Astrocyte of the cerebellum (primary cell): ENCODE results near the gene RUFY1.

Experiments used
- DNase-seq: peaks from one replicate; pipeline ENCODE4 v3.0.0-alpha.2; 2011; ENCODE audit warnings: low read depth
- H3K4me3 ChIP-seq: 2 replicates; pipeline ENCODE4 v1.5.1; 2011; ENCODE audit warnings: mild to moderate bottlenecking, low read depth, low read length, moderate library complexity
- CTCF ChIP-seq: IDR thresholded peaks from 2 replicates; pipeline ENCODE4 v1.5.1; 2012; ENCODE audit warnings: low read length, low read depth, moderate library complexity, mild to moderate bottlenecking; ENCODE audit errors: missing control alignments
- in situ Hi-C: cut with HindIII; loops from 2 replicates; pipeline ENCODE4 v1.10.0; 2017; ENCODE audit warnings: low sequenced_read_pairs

Gene RUFY1

DNA sequence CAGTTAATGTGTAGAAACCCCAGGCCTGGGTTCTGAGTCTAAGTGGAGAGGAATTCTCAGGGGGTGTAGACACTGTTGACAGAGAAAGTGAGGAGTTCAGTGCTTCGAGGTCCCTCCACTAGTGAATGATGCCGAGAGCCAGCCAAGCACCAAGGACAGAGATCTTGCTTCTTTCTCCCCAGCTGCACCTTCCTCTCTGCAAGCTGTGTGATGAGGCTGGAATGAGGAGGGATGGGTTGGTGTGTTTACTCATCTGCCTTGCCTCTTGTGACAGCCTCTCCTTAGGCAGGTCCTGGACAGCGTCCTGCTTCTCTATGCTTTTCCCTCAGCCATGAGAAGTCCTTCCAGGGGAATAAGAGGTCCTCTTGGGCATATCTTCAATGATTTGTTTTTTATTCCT is 37.8 kb downstream of the RUFY1 start:
- TF ChIP-seq CTCF, result no peak
- H3K4me3 ChIP-seq, result no peak overlapping the region
- in situ Hi-C loops, result no loop called here
- no peak for DNase-seq

DNA sequence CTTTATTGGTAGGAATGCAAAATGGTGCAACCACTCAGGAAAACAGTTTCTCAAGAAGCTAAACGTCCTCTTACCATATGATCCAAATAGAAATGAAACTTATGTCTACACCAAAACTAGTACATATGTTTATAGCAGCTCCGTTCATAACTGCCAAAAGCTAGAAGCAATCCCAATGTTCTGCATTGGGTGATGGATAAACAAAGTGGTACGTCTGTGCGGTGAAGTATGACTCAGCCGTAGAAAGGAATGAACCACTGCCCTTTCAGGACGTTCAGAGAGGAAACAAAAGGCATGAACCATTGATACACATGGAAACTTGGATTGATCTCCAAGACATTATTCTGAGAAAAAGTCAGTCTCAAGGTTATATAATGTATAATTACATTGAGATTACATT is 45.6 kb downstream of the RUFY1 start:
- DNase-seq, result peak; percentile 44
- H3K4me3 ChIP-seq, result no peak overlapping the region
- in situ Hi-C loops, result no loop called here
- TF ChIP-seq CTCF, result no peak

DNA sequence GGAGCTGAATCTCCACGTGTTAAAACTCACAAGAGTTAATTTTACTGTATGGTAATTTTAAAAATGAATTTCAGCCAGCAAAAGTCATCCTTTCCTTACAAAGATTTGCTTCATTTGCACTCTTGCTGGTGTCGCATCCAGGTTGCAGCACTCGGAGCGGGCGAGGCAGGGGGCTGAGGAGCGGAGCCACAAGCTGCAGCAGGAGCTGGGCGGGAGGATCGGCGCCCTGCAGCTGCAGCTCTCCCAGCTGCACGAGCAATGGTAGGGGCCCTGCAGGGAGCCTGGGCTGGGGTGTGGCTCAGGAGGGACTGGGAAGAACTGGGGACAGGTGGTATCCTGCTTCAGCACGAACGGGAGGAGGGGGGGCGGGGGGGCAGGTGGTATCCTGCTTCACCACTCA is 46.1 kb downstream of the RUFY1 start:
- no peak for TF ChIP-seq CTCF
- in situ Hi-C loops, result no loop called here
- DNase-seq, result no peak
- no peak overlapping the region for H3K4me3 ChIP-seq

DNA sequence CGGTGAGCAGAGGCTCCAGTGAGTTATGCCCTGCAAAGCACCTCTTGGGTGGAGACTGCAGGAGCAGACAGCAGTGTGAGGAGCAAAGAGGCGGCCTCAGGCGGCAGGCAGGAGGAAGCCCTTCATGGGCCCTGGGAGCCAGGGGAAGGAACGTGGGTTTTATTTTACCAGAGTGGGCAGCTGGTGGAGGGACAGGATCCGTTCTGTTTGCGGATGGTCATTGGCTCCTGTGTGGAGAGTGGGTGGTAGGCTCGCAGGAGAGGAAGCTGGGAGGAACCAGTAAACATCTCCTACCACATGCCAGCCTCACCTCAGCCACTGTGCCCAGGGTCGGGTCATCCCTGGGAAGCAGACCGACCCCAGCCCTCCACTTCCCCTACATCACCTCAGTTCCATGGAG is 48.7 kb downstream of the RUFY1 start:
- in situ Hi-C loops, result no loop called here
- DNase-seq, result no peak
- H3K4me3 ChIP-seq, result no peak overlapping the region
- no peak for TF ChIP-seq CTCF

DNA sequence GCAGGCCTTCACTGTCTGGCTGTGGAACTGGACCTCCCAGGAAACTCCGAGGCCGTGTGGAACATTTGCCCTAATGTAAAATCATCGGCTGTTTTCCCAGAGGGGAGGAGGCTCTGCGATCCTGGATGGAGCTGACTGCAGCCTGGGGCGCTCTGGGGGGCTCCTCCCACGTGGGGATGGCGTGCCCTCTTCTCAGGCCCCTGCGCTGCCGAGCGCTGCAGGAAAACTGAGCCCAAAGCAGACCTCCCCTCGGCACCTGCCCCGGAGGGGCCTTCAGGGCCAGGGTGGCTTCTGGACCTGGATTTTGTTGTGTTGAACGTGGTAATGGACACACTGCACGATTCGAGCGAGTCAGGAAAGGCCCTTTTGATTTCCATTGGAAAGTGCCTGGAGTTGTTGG is 49.2 kb downstream of the RUFY1 start:
- DNase-seq, result no peak
- in situ Hi-C loops, result no loop called here
- H3K4me3 ChIP-seq, result no peak overlapping the region
- no peak for TF ChIP-seq CTCF

- in situ Hi-C loops, result no loop called here
- no peak for TF ChIP-seq CTCF
- no peak overlapping the region for H3K4me3 ChIP-seq
- no peak for DNase-seq
Measured at GRCh38 chr5:179599973-179600372, 49.6 kb downstream of the RUFY1 start.
